ENCODE results near the gene INAFM2. TPM values are rescaled to one million over a fixed set of nuclear protein-coding genes. Genes with fewer than 3 reads are reported as not detected.
A peak's percentile ranks its signal among the peaks of the same experiment; 100 is the strongest.

The INAFM2 gene
- total and polyA plus RNA-seq, 9 of the 15 experiments (the other 6 are each of a cell fraction or from before 2014, with no cell fraction given): 11.8 to 43.1 (median 27.2) TPM

- no peak for TF ChIP-seq ZBTB43 (CRISPR knock-in tag; IDR thresholded peaks at IDR 0.05)
- TF ChIP-seq SLC30A9 (CRISPR knock-in tag; IDR thresholded peaks at IDR 0.05): no peak
- TF ChIP-seq BRCA1 (IDR thresholded peaks at IDR 0.05): no peak
- no peak for TF ChIP-seq BRCA1 (CRISPR knock-in tag; IDR thresholded peaks at IDR 0.05)
- TF ChIP-seq ERF (CRISPR knock-in tag; IDR thresholded peaks at IDR 0.05): no peak
- no peak for TF ChIP-seq WHSC1 (IDR thresholded peaks at IDR 0.05; ENCODE audit: low read length)
- no peak for TF ChIP-seq ZNF778 (CRISPR knock-in tag; IDR thresholded peaks at IDR 0.05)
- TF ChIP-seq CGGBP1 (CRISPR knock-in tag; IDR thresholded peaks at IDR 0.05): no peak
- TF ChIP-seq TBP (optimal IDR thresholded peaks at IDR 0.05; ENCODE audit: low read depth, low read length): no peak
- no peak for TF ChIP-seq ZFPM2 (CRISPR knock-in tag; IDR thresholded peaks at IDR 0.05)
- TF ChIP-seq ZC3H8 (IDR thresholded peaks at IDR 0.05): no peak
- no peak for TF ChIP-seq HCFC1 (IDR thresholded peaks at IDR 0.05; ENCODE audit: low read depth, low read length)
- peak in 1 of 2 experiments; percentile 63; a peak in 2 of 4 replicates for TF ChIP-seq MNT (conservative IDR thresholded peaks at IDR 0.05)
- peak; percentile 58; the same call in 1 of the 2 replicates for TF ChIP-seq LCOR (CRISPR knock-in tag; IDR thresholded peaks at IDR 0.05)
- TF ChIP-seq ZNF766 (CRISPR knock-in tag; conservative IDR thresholded peaks at IDR 0.05): peak; percentile 83; the same call in 1 of the 2 replicates
- no peak for TF ChIP-seq POLR2H (tag; IDR thresholded peaks at IDR 0.05; ENCODE audit: low read depth)
- no peak for TF ChIP-seq ZNF311 (CRISPR knock-in tag; IDR thresholded peaks at IDR 0.05)
- no peak for TF ChIP-seq CTCFL (IDR thresholded peaks at IDR 0.05; ENCODE audit: borderline replicate concordance, insufficient read depth, low read depth, low read length, poor library complexity, severe bottlenecking)
- TF ChIP-seq ELK3 (CRISPR knock-in tag; IDR thresholded peaks at IDR 0.05): no peak
- no peak for TF ChIP-seq SFPQ (IDR thresholded peaks at IDR 0.05; ENCODE audit: low read depth, low read length)
- TF ChIP-seq RBM22 (IDR thresholded peaks at IDR 0.05; ENCODE audit: low read depth, low read length, poor library complexity, severe bottlenecking): no peak
Measured at GRCh38 chr15:40330368-40330836, 6.9 kb downstream of the INAFM2 start (continued).

All from K562 (cell line).